Tibial nerve (tissue), 4 donors: ENCODE measurements around the gene CIAO2B. TPM values are rescaled to one million over a fixed set of nuclear protein-coding genes. Genes with fewer than 3 reads are reported as not detected.

Experiments used
- DNase-seq, 2 donors: peaks; one replicate each; pipeline ENCODE4 v3.0.0-alpha.2; 2019; ENCODE audit warnings: low spot score in 2 of 2
- H3K27ac ChIP-seq, 4 donors: fragments of 200-600 bp; sonication (generic) in 3 of 4; one replicate each; pipeline ENCODE4 v1.5.1; 2017 to 2019; ENCODE audit warnings: mild to moderate bottlenecking in 1 of 4
- H3K27me3 ChIP-seq, 2 donors: fragments of 200-600 bp; sonication (generic) in 1 of 2; one replicate each; pipeline versions ENCODE4 v1.5.1 to v1.6.0; 2017 to 2019
- H3K36me3 ChIP-seq, 3 donors: fragments of 200-600 bp; sonication (generic); one replicate each; pipeline ENCODE4 v1.5.1; 2018 to 2019
- H3K4me1 ChIP-seq, 4 donors: fragments of 200-600 bp; sonication (generic) in 3 of 4; one replicate each; pipeline ENCODE4 v1.5.1; 2017 to 2019
- H3K4me3 ChIP-seq, 4 donors: fragments of 200-600 bp; sonication (generic) in 3 of 4; one replicate each; pipeline ENCODE4 v1.5.1; 2017 to 2019; ENCODE audit warnings: mild to moderate bottlenecking in 1 of 4, moderate library complexity in 1 of 4
- H3K9me3 ChIP-seq, 4 donors: fragments of 200-600 bp; sonication (generic) in 3 of 4; one replicate each; pipeline ENCODE4 v1.5.1; 2017 to 2019
- CTCF ChIP-seq, 5 experiments: fragments of 200-600 bp in 3 of 5; fragments of 450-650 bp in 2 of 5; sonication (generic) in 3 of 5; IDR thresholded peaks; one replicate each; pipeline ENCODE4 v1.5.1; 2016 to 2019; ENCODE audit warnings: antibody characterized with exemption in 5 of 5, mild to moderate bottlenecking in 3 of 5, moderate library complexity in 2 of 5
- EP300 ChIP-seq, 2 donors: sonication (generic); formaldehyde crosslinking; IDR thresholded peaks; one replicate each; pipeline ENCODE4 v1.6.1; 2017; ENCODE audit warnings: antibody characterized with exemption in 2 of 2, mild to moderate bottlenecking in 1 of 2
- POLR2A ChIP-seq, 2 donors: fragments of 450-650 bp; IDR thresholded peaks; one replicate each; pipeline ENCODE4 v1.6.1; 2017; ENCODE audit warnings: antibody characterized with exemption in 2 of 2, mild to moderate bottlenecking in 2 of 2, moderate library complexity in 2 of 2
- WGBS, 2 donors: methylation state at CpG; one replicate each; pipeline ENCODE4 v1.1.5; 2018; 5-methylcytosine and 5-hydroxymethylcytosine counted together
- total RNA-seq, 4 donors: library from RNA; depleted of rRNA; stranded (reverse); fragments of >200 nt; gene quantifications; one replicate each; pipeline ENCODE4 v1.1.0, GENCODE V29; 2016

The CIAO2B gene
- total RNA-seq, 4 donors from 2014 or later = 57.1 to 111 (median 89.9) TPM

- Histone ChIP-seq H3K4me1 (peaks cover 0 to 64% (median 28%) of the 10 kb centered on the region in 4 donors), H3K27ac (peak overlapping the region in 3 of 4 donors; percentile 36 to 77 (median 69)), H3K9me3 (no peaks in the 10 kb centered on the region), H3K4me3 (no peak overlapping the region), H3K27me3 (no peaks in the 10 kb centered on the region), H3K36me3 (no peaks in the 10 kb centered on the region)
- no peak for TF ChIP-seq CTCF (IDR thresholded peaks at IDR 0.05)
- no peak for TF ChIP-seq POLR2A (IDR thresholded peaks at IDR 0.05)
- TF ChIP-seq EP300 (IDR thresholded peaks at IDR 0.05) = no peak
- 69 to 80% methylated on average over 4 of the region's 11 CpGs for WGBS, 2 donors
- no peak for DNase-seq
These were observed 30.4 kb downstream of the CIAO2B start for GRCh38 chr16:66903544-66904427.

- Histone ChIP-seq H3K9me3 (no peaks in the 10 kb centered on the region), H3K4me1 (peaks cover 0 to 68% (median 31%) of the 10 kb centered on the region in 4 donors), H3K27ac (peak overlapping the region; percentile 16 to 77 (median 52)), H3K4me3 (no peak overlapping the region), H3K27me3 (no peaks in the 10 kb centered on the region), H3K36me3 (no peaks in the 10 kb centered on the region)
- TF ChIP-seq EP300 (IDR thresholded peaks at IDR 0.05) (no peak), POLR2A (IDR thresholded peaks at IDR 0.05) (no peak), CTCF (IDR thresholded peaks at IDR 0.05) (no peak)
- DNase-seq = no peak
- 48 to 55% methylated on average over 8 to 14 of the region's 14 CpGs for WGBS, 2 donors
These were observed 31.3 kb downstream of the CIAO2B start for GRCh38 chr16:66902648-66903543.

DNA sequence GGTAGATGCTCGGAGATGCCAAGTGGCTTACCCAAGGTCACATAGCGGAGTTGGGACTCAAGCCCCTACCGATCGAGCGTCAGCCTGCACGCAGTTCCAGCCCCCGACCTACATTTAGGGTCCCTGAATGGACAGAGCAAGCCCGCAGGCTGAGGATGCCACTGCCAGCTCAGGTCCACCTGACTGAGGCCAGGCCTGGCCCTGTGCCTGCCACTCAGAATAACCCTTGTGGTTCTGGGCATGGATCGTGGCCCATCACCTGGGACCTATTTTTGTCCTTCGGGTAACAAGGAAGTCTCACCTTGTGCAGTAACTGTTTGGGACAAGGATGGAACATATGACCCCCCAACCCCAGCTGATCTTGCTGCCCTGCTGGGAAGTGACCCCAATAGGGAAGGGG is 32.6 kb downstream of the CIAO2B start:
- TF ChIP-seq EP300 (IDR thresholded peaks at IDR 0.05) (no peak), CTCF (IDR thresholded peaks at IDR 0.05) (no peak), POLR2A (IDR thresholded peaks at IDR 0.05) (no peak)
- Histone ChIP-seq H3K27ac (peak overlapping the region; percentile 27 to 88 (median 82)), H3K27me3 (no peaks in the 10 kb centered on the region), H3K4me3 (no peak overlapping the region), H3K9me3 (no peaks in the 10 kb centered on the region), H3K36me3 (no peaks in the 10 kb centered on the region), H3K4me1 (peaks cover 0 to 77% (median 33%) of the 10 kb centered on the region in 4 donors)
- 88 to 92% methylated on average over 10 of the region's 10 CpGs for WGBS, 2 donors
- no peak for DNase-seq

GRCh38 chr16:66900721-66901441 is 33.3 kb downstream of the CIAO2B start:
- Histone ChIP-seq H3K27me3 (no peaks in the 10 kb centered on the region), H3K4me1 (peaks cover 0 to 82% (median 33%) of the 10 kb centered on the region in 4 donors), H3K36me3 (no peaks in the 10 kb centered on the region), H3K27ac (peak overlapping the region; percentile 62 to 88 (median 82)), H3K4me3 (no peak overlapping the region), H3K9me3 (no peaks in the 10 kb centered on the region)
- WGBS, 2 donors = 40 to 44% methylated on average over 7 of the region's 7 CpGs
- TF ChIP-seq EP300 (IDR thresholded peaks at IDR 0.05) = no peak
- TF ChIP-seq POLR2A (IDR thresholded peaks at IDR 0.05) = no peak
- no peak for TF ChIP-seq CTCF (IDR thresholded peaks at IDR 0.05)
- DNase-seq = no peak
